ENCODE measurements around the gene CORO1C.

Gene CORO1C

DNA sequence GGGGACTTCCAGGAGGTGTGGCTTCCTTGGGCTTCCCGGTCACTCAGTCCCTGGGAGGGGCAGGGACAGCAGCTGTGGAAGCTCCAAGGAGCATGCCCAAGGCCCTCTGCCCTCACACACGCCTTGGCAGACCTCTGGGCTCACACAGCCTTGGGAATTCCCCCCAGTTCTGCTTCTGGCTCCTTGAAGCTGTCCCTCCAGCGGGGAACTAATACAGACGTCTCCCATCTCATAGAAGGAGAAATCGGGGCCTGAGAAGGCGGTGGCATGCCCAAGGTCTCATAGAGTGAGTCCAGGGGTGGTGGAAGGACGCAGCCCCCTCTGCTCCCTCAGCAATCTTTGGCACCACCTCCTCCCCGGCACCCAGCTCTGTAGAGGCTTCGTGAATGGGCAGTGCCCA is 117.8 kb downstream of the CORO1C start:
- no peak for DNase-seq

DNA sequence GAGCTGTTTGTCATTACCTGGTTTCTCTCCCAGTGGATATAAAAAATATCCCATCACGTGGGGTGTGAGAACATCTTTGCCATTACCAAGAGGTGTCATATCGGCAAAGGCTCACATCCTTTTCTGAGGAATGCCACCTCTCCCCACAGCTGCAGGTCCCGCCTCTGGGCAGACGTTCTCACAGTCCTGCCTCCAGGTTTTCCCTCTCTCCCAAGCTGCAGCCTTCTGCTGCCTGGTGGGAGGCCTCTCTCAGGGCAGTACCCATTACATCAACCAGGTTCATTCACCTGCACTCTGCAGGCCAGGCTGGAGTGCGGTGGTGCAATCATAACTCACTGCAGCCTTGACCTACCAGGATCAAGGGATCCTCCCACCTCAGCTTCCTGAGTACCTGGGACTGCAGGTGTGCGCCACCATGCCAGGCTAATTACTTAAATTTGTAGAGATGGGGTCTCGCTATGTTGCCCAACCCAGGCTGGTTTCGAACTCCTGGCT is 118.5 kb downstream of the CORO1C start:
- no peak for DNase-seq

DNA sequence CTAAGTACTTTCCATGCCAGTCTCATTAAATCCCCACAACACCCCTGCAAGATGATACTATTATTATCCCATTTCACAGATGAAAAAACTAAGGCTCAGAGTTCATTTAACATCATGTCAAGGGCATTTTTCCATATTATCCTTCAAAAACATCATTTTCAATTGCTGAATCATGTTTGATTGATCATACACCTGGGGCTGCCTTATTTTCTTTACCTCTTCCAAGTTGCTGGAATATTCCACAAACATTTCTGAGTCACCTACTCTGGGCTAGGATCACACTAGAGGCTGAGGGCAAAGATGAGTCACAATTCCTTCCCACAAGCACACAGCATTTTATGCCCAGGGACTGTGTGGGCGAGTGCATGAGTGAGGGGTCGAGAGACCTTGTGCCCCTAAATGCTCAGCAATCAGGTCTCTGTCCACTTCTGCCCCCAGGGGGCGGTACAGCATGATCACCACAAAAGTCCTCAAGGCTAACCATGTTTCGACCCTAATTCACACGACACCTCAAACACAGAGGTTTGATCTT is 119.4 kb downstream of the CORO1C start:
- peak; percentile 66 for DNase-seq

DNA sequence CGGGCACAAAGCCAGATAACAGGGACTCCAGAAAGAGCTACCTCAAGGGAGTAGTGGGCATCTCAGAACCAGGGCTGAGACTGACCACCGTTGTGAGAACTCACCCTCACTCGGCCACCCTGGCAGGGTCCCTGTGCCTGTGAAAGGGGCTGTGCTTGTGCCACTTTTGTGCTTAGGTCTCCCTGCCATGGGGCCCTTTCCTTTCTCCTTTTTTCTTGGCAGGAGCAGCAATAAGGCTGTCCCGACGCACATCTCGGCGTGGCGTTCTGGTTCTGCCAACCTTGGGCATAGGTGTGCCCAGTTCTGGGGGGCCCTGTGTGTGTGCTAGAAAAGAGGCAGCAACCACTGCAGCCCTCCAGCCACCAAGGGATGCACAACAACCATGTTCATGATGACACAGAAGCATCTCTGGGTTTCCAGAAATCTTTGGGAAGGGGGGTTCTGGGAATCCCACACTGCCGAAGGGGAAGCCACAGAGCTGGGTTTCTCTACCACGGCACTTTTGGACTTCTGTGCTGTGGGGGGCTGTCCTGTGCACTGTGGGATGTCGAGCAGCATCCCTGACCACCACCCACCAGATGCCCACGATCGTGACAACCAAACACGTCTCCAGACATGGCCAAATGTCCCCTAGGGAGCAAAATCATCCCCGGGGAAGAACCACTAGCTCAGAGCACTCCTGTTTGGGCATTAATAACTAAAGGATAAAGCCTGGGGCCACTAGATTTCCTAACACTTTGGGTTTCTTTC is 120.3 kb downstream of the CORO1C start:
- DNase-seq = no peak

GRCh38 chr12:108610336-108610815 is 120.9 kb downstream of the CORO1C start:
- no peak for DNase-seq

GRCh38 chr12:108609537-108610335 is 121.6 kb downstream of the CORO1C start:
- DNase-seq = no peak

DNA sequence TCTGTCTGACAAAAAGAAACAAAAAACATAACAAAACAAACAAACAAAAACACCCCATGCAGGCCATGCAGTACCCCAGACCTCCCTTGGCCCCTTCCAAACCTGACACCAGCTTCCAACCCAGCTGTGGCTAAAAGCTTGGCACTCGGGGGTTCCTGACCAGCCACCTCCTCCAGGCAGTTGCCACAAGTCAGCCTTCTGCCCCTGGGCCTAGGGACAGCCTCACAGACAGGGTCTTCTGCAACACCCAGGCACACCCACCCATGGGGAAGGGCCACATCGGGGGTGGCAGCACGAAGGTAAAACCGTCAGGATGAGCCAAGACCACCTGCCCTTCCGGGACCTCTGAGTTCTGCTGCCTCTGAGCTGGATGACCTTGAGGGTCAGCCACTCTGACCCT is 122.7 kb downstream of the CORO1C start:
- no peak for DNase-seq

DNA sequence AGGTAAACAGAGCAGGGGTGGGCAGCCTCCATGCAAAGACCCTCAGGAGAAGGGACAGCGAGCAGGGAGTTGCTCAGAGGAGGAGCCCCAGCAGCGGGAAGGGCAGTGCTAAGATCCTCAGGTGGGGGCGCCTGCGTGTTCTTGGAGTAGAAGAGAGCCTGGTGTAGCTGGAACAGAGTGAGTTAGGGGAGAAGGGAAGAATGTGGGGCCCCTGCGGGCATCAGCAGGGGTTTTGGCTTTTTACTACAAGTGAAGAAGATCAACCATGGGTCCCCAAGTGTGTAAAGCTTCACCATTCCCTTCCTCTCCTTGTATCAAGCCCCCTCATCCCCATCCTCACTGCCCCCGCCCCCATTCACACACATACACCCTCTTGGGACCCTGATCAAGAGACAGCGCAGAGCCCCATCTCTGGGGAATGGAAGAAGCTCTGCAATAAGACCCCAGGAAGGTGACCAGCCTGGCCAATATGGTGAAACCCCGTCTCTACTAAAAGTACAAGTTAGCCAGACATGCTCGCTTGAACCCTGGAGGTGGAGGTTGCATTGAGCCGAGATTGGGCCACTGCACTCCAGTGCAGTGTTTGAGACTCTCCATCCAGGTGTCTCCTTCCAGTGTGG is 123.2 kb downstream of the CORO1C start:
- no peak for DNase-seq

GRCh38 chr12:108606492-108606891 is 124.8 kb downstream of the CORO1C start:
- DNase-seq = no peak

GRCh38 chr12:108605690-108606406 is 125.5 kb downstream of the CORO1C start:
- no peak for DNase-seq

DNA sequence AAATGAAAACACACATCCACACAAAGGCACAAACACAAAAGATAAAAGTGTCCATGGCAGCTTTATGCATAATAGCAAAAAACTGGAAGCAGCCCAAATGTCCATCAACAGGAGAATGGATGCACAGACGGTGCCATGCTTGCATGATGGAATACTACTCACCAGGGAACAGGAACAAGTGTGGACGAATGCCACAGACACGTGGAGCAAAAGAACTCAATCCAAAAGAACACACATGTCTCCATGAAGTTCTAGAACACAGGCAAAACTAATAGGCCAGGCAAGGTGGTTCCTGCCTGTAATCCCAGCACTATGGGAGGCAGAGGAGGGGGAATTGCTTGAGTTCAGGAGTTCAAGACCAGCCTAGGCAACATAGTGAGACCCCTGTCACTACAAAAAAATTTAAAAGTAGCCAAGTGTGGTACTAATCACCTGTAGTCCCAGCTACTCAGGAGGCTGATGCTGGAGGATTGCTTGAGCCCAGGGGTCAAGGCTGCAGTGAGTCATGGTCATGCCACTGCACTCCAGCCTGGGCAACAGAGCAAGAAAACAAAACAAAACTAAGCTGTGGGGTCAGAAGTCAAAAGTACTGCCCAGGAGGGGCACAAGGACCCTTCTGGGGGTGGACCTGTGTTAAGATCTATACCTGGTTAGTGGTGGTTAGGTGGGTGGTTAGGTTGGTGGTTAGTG is 126.2 kb downstream of the CORO1C start:
- no peak for DNase-seq

DNA sequence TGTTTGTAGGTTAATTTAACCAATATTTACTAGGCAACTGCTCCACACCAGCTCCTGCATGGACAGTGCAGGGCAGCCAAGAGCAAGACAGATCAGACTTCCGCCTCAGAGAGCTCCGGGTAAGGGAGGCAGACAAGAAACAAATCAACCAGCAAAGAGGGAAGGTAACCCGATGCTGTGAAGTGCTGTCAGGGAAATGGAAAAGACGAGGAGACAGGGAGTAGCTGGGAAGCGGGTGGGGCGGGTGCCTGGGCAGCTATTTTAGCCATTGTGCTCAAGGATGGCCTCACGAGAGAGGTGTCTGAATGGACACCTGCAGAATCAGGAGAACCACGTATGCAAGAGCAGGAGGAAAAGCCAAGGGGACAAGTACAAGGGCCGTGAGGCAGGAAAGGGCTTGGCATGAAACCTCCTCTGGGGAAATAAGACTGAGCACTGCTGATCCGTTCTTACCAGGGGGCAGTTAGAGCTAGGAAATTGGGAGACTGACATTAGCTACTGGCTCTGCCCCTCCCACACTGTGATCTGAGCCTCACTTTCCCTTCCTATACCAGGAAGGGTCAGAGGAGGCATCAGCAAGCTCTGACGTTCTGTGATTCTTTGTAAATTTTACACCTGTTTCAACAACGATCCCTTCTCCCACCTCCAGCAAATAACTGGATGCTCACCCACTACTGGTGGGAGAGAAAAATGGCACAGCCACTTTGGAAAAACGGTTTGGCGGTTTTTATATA is 126.9 kb downstream of the CORO1C start:
- no peak for DNase-seq

DNA sequence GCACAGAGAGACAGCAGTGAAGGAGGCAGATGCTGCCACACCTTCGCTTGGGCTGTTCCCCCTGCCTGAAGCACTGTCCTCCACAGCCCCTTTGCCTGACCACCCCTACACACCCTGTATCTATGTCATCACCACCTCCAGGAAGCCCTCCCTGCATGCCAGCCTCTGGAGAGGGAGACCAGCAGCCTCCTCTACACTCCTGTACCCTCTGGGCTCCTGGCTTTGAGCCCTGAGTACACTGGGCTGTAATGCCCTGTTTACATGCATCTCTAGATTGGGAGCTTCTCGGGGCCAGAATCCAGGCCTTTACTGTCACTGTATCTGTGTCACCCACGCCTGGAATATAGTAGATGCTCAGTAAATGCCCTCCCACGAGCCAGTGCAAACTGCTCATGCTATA is 127.6 kb downstream of the CORO1C start:
- DNase-seq = no peak

- no peak for DNase-seq
These were observed 128.2 kb downstream of the CORO1C start for GRCh38 chr12:108602976-108603704.

DNA sequence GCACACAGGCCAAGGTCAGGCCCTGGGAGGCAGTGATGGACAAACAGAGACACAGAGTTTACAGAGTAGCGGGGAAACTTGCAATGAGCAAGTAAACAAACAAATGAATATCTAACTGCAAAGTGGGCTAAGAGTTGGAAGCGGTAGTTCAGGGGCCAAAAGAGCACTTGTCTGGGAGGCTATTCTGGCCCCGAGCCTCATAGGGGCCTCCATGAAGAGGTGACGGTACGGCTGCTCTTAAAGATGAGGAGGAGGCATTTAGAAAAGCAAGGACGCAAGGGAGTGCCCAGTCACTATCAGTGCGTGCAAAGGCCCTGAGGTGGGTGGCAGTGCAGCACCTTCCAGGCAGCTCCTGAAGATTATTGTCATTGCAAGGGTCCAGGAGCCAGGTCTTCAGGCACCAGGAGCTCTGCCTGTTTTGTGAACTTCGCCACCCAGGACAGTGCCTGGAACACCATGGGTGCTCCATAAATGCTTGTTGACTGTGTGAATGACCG is 129.1 kb downstream of the CORO1C start:
- no peak for DNase-seq

GRCh38 chr12:108600702-108601007 is 130.7 kb downstream of the CORO1C start:
- DNase-seq = no peak

DNA sequence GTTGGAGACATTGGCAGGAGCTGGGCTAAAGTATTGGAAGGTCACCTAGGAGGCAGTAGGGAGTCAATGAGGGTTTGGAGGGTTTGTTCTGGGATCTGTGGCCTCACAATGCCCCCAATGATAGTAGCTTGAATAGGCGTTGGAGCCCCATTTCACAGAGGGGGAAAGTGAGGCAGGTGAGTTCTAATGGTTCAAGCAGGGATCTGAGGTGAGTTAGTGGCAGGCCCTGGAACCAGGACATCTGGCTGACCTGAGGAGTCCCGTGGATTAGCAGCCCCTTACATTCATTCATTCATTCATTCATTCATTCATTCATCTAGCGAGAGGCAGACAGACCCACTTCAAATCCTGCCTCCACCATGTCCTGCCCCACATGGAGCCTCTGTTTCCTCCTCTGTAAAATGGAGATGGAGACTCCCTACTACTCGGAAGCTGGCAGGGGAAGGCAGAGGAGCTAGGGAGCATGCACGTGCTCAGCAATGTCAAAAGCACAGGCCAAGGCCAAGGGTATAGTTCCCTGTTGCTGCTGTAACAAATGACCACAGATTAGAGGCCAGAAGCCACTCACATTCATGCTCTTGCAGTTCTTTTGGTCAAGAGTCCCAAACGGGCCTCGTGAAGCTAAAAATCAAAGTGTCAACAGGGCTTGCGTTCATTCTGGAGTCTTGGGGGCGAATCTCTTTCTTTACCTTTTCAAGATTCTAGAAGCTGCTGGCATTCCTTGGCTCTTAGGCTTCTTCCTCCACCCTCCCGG is 131.2 kb downstream of the CORO1C start:
- no peak for DNase-seq

GRCh38 chr12:108599541-108599940 is 131.8 kb downstream of the CORO1C start:
- DNase-seq = no peak

DNA sequence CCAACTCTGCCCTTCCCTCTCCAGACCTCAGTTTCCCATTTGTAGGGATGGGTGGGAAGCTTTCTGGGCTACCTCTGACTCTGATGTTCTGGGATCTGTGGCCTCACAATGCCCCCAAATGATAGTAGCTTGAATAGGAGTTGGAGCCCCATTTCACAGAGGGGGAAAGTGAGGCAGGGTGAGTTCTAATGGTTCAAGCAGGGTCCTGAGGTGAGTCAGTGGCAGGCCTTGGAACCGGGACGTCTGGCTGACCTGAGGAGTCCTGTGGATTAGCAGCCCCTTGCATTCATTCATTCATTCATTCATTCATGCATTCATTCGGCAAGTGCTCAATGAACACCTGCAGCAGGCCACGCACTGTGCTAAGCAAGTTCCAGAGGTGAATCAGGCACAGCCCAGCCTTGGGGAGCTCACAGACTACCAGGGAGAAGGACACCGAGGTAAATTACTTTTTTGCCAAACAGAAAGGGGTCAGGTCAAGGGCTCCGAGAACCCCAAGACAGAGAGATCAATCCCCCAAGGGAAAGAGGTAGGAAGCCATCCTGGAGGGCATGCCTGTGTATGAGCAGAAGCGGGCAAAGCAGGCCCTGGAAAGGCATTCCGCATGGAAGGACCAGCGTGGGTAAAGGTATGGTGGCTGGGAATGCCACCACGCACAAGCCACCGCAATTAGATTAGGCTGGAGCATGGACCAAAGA is 132.6 kb downstream of the CORO1C start:
- no peak for DNase-seq

All from activated naive CD4-positive, alpha-beta T cell treated with Interleukin-2 at 50 U/mL for 16 hours (primary cell).